Endometrial microvascular endothelial cells (primary cell): ENCODE data around the gene ZDHHC8. TPM values are rescaled to one million over a fixed set of nuclear protein-coding genes. Genes with fewer than 3 reads are reported as not detected.
"Not testable (repeated sequence)": the region's sequence is repeated elsewhere in the genome, so short reads cannot be mapped to it uniquely, and the experiment has no call there.

Source experiments
- in situ Hi-C: cut with HindIII; loops from 2 replicates; pipeline ENCODE4 v1.10.0; 2017; ENCODE audit warnings: low sequenced_read_pairs, low pct_unique_long_range_greater_than_20kb; ENCODE audit errors: inconsistent ontology term
- total RNA-seq: library from RNA; depleted of rRNA; stranded (reverse); fragments of >200 nt; gene quantifications from one replicate; pipeline ENCODE4 v1.2.3, GENCODE V29; 2015; ENCODE audit errors: inconsistent ontology term

ZDHHC8 gene
- total RNA-seq, 1 donor from 2014 or later, result 35.2 TPM

- in situ Hi-C loops, result loop anchor here (25.0 kb wide), 1 partner anchor 140 kb away; no protein-coding TSS in a partner anchor
Measured at GRCh38 chr22:20147237-20147988, 15.8 kb downstream of the ZDHHC8 start.

- in situ Hi-C loops, result loop anchor here (25.0 kb wide), 1 partner anchor 139 kb away; no protein-coding TSS in a partner anchor
Measured at GRCh38 chr22:20148414-20148813, 16.8 kb downstream of the ZDHHC8 start.

GRCh38 chr22:20149257-20150250, 17.9 kb downstream of the ZDHHC8 start:
- in situ Hi-C loops, result loop anchor here (25.0 kb wide), 1 partner anchor 138 kb away; no protein-coding TSS in a partner anchor

GRCh38 chr22:20150381-20151275, 19.0 kb downstream of the ZDHHC8 start, which contains the start of gene CCDC188:
Gene CCDC188 (minus strand): TSS chr22:20151055. CDS start chr22:20150986, 69 bp downstream.
- in situ Hi-C loops, result no loop called here

GRCh38 chr22:20151276-20151588, 19.6 kb downstream of the ZDHHC8 start:
- in situ Hi-C loops, result no loop called here

GRCh38 chr22:20152464-20152890, 20.9 kb downstream of the ZDHHC8 start:
- in situ Hi-C loops, result no loop called here

GRCh38 chr22:20153945-20154344, 22.3 kb downstream of the ZDHHC8 start:
- in situ Hi-C loops, result no loop called here

GRCh38 chr22:20154602-20155187, 23.1 kb downstream of the ZDHHC8 start:
- in situ Hi-C loops, result no loop called here

- in situ Hi-C loops, result no loop called here
Measured at GRCh38 chr22:20155330-20156041, 23.9 kb downstream of the ZDHHC8 start.

GRCh38 chr22:20156042-20156389, 24.4 kb downstream of the ZDHHC8 start:
- in situ Hi-C loops, result no loop called here

GRCh38 chr22:20156611-20157429, 25.2 kb downstream of the ZDHHC8 start:
- in situ Hi-C loops, result no loop called here

- in situ Hi-C loops, result no loop called here
Measured at GRCh38 chr22:20157430-20158183, 26.0 kb downstream of the ZDHHC8 start.

GRCh38 chr22:20158391-20159036, 26.9 kb downstream of the ZDHHC8 start:
- in situ Hi-C loops, result no loop called here

GRCh38 chr22:20159076-20159475, 27.5 kb downstream of the ZDHHC8 start:
- in situ Hi-C loops, result no loop called here

GRCh38 chr22:20159531-20159930, 27.9 kb downstream of the ZDHHC8 start:
- in situ Hi-C loops, result not testable (repeated sequence)

- in situ Hi-C loops, result no loop called here
Measured at GRCh38 chr22:20160041-20160440, 28.4 kb downstream of the ZDHHC8 start.
